Measurements from ENCODE around the gene FAU.
A peak's percentile ranks its signal among the peaks of the same experiment; 100 is the strongest.

Gene FAU

GRCh38 chr11:65113361-65113756, 8.6 kb downstream of the FAU start:
- H3K4me3 ChIP-seq (ENCODE audit: low read length): peak overlapping the region; percentile 79
- no peak for DNase-seq (ENCODE audit: low read depth)
- no peak for TF ChIP-seq CTCF (conservative IDR thresholded peaks at IDR 0.05; ENCODE audit: low read depth, low read length)

GRCh38 chr11:65112546-65113360, 9.2 kb downstream of the FAU start:
- no peak for DNase-seq (ENCODE audit: low read depth)

GRCh38 chr11:65111744-65112545, 10.0 kb downstream of the FAU start, which contains the start of gene TM7SF2:
TSS of gene TM7SF2 (plus strand) at chr11:65111872. CDS start at chr11:65112016, 144 bp downstream.
- peak; percentile 77 for DNase-seq (ENCODE audit: low read depth)
- TF ChIP-seq CTCF (conservative IDR thresholded peaks at IDR 0.05; ENCODE audit: low read depth, low read length): no peak
- H3K4me3 ChIP-seq (ENCODE audit: low read length): peak within 1 kb of the TSS; percentile 79

More at GRCh38 chr11:65112546-65113360, 9.2 kb downstream of the FAU start:
- TF ChIP-seq CTCF (conservative IDR thresholded peaks at IDR 0.05; ENCODE audit: low read depth, low read length): peak; percentile 76
- H3K4me3 ChIP-seq (ENCODE audit: low read length): peak overlapping the region; percentile 79

- no peak for DNase-seq (ENCODE audit: low read depth)
- no peak overlapping the region for H3K4me3 ChIP-seq (ENCODE audit: low read length)
- no peak for TF ChIP-seq CTCF (conservative IDR thresholded peaks at IDR 0.05; ENCODE audit: low read depth, low read length)
These were observed 10.7 kb downstream of the FAU start for GRCh38 chr11:65111159-65111743.

GRCh38 chr11:65110354-65110861, 11.5 kb downstream of the FAU start:
- no peak for DNase-seq (ENCODE audit: low read depth)
- no peak overlapping the region for H3K4me3 ChIP-seq (ENCODE audit: low read length)
- peak; percentile 97 for TF ChIP-seq CTCF (conservative IDR thresholded peaks at IDR 0.05; ENCODE audit: low read depth, low read length)

GRCh38 chr11:65109231-65110198, 12.4 kb downstream of the FAU start:
- TF ChIP-seq CTCF (conservative IDR thresholded peaks at IDR 0.05; ENCODE audit: low read depth, low read length): no peak
- no peak for DNase-seq (ENCODE audit: low read depth)
- no peak overlapping the region for H3K4me3 ChIP-seq (ENCODE audit: low read length)
